HG03135 (cell line): ENCODE data around the gene MYG1.
A peak's percentile ranks its signal among the peaks of the same experiment; 100 is the strongest.

Source experiments
- ATAC-seq: cut with Tn5 transposase; IDR thresholded peaks from one replicate; pipeline ENCODE4 v1.9.1; 2021; ENCODE audit warnings: mild to moderate bottlenecking, moderate library complexity; ENCODE audit not compliant: unreplicated experiment

The MYG1 gene

GRCh38 chr12:53352331-53353256, 53.1 kb downstream of the MYG1 start:
- ATAC-seq: peak; percentile 84

- ATAC-seq: no peak
Observed at GRCh38 chr12:53353257-53353655, 53.8 kb downstream of the MYG1 start.

GRCh38 chr12:53355121-53355520, 55.6 kb downstream of the MYG1 start:
- ATAC-seq: no peak
